Effector memory CD4-positive, alpha-beta T cell (primary cell): Measurements from ENCODE around the gene NEK9.
"Not testable (repeated sequence)": the region's sequence is repeated elsewhere in the genome, so short reads cannot be mapped to it uniquely, and the experiment has no call there.

ENCODE experiments used
- DNase-seq, 3 donors: peaks; one replicate each; pipeline ENCODE4 v3.0.0-alpha.2; 2020
- H3K27ac ChIP-seq: 2 replicates; pipeline ENCODE4 v1.7.0; 2013; ENCODE audit warnings: mild to moderate bottlenecking, low read length, moderate library complexity; ENCODE audit not compliant: insufficient read depth, poor library complexity, severe bottlenecking
- H3K27me3 ChIP-seq: replicated peaks from 2 replicates; pipeline ENCODE4 v1.7.0; 2013; ENCODE audit warnings: mild to moderate bottlenecking, low read length; ENCODE audit not compliant: insufficient read depth, control insufficient read depth, poor library complexity, severe bottlenecking
- H3K36me3 ChIP-seq: 2 replicates; pipeline ENCODE4 v1.7.0; 2013; ENCODE audit warnings: mild to moderate bottlenecking, low read length, moderate library complexity; ENCODE audit not compliant: control insufficient read depth, insufficient read depth
- H3K4me1 ChIP-seq: 2 replicates; pipeline ENCODE4 v1.7.0; 2013; ENCODE audit warnings: low read length, mild to moderate bottlenecking; ENCODE audit not compliant: control insufficient read depth, insufficient read depth, poor library complexity, severe bottlenecking
- H3K4me3 ChIP-seq: 2 replicates; pipeline ENCODE4 v1.7.0; 2013; ENCODE audit warnings: low read length, low read depth, mild to moderate bottlenecking; ENCODE audit not compliant: insufficient read depth, poor library complexity, severe bottlenecking
- H3K9me3 ChIP-seq: 2 replicates; pipeline ENCODE4 v1.7.0; 2013; ENCODE audit warnings: mild to moderate bottlenecking, low read length, moderate library complexity; ENCODE audit not compliant: control insufficient read depth

The NEK9 gene

GRCh38 chr14:75133597-75133996, 6.7 kb upstream of the NEK9 start:
- Histone ChIP-seq H3K36me3 (peaks cover 33% of the 10 kb centered on the region), H3K9me3 (no peaks in the 10 kb centered on the region), H3K27me3 (no peaks in the 10 kb centered on the region), H3K4me3 (no peak overlapping the region), H3K27ac (no peak overlapping the region), H3K4me1 (no peaks in the 10 kb centered on the region)
- no peak for DNase-seq

- DNase-seq: peak in 1 of 3 donors; percentile 40
- Histone ChIP-seq H3K9me3 (no peaks in the 10 kb centered on the region), H3K27ac (no peak overlapping the region), H3K27me3 (no peaks in the 10 kb centered on the region), H3K36me3 (peaks cover 33% of the 10 kb centered on the region), H3K4me3 (no peak overlapping the region), H3K4me1 (no peaks in the 10 kb centered on the region)
Observed at GRCh38 chr14:75132382-75133086, 5.7 kb upstream of the NEK9 start.

- Histone ChIP-seq H3K4me1 (peaks cover 23% of the 10 kb centered on the region), H3K27ac (no peak overlapping the region), H3K36me3 (peaks cover 11% of the 10 kb centered on the region), H3K9me3 (no peaks in the 10 kb centered on the region), H3K4me3 (no peak overlapping the region), H3K27me3 (no peaks in the 10 kb centered on the region)
- DNase-seq: no peak
Observed at GRCh38 chr14:75128596-75128990, 1.7 kb upstream of the NEK9 start.

GRCh38 chr14:75127903-75128595, 1.2 kb upstream of the NEK9 start:
- no peaks in the 10 kb centered on the region for H3K9me3 ChIP-seq
- H3K36me3 ChIP-seq: peaks cover 7% of the 10 kb centered on the region
- no peak overlapping the region for H3K27ac ChIP-seq
- H3K4me1 ChIP-seq: peaks cover 23% of the 10 kb centered on the region
- no peaks in the 10 kb centered on the region for H3K27me3 ChIP-seq
- peak overlapping the region; percentile 70 for H3K4me3 ChIP-seq
- no peak for DNase-seq

GRCh38 chr14:75127474-75127820, 599 bp upstream of the NEK9 start:
- DNase-seq: peak in 1 of 3 donors; percentile 2
- H3K9me3 ChIP-seq, H3K36me3 ChIP-seq, H3K27me3 ChIP-seq: not testable (repeated sequence)
- Histone ChIP-seq H3K27ac (peak overlapping the region; percentile 91), H3K4me1 (peaks cover 23% of the 10 kb centered on the region), H3K4me3 (peak overlapping the region; percentile 70)

GRCh38 chr14:75126121-75126544, 715 bp downstream of the NEK9 start:
- Histone ChIP-seq H3K27me3 (no peaks in the 10 kb centered on the region), H3K9me3 (no peaks in the 10 kb centered on the region), H3K36me3 (peaks cover 6% of the 10 kb centered on the region), H3K4me3 (peak overlapping the region; percentile 70), H3K27ac (peak overlapping the region; percentile 91), H3K4me1 (peaks cover 23% of the 10 kb centered on the region)
- peak in 1 of 3 donors; percentile 7 for DNase-seq

GRCh38 chr14:75125617-75126016, 1.2 kb downstream of the NEK9 start:
- peak overlapping the region; percentile 91 for H3K27ac ChIP-seq
- no peak for DNase-seq
- H3K4me3 ChIP-seq: no peak overlapping the region
- H3K4me1 ChIP-seq: peaks cover 23% of the 10 kb centered on the region
- peaks cover 10% of the 10 kb centered on the region for H3K36me3 ChIP-seq
- H3K9me3 ChIP-seq: no peaks in the 10 kb centered on the region
- H3K27me3 ChIP-seq: no peaks in the 10 kb centered on the region

- Histone ChIP-seq H3K36me3 (peaks cover 25% of the 10 kb centered on the region), H3K27ac (no peak overlapping the region), H3K27me3 (no peaks in the 10 kb centered on the region), H3K4me1 (peaks cover 23% of the 10 kb centered on the region), H3K4me3 (no peak overlapping the region), H3K9me3 (no peaks in the 10 kb centered on the region)
- no peak for DNase-seq
Observed at GRCh38 chr14:75123991-75124390, 2.9 kb downstream of the NEK9 start.

- no peak for DNase-seq
- no peaks in the 10 kb centered on the region for H3K27me3 ChIP-seq
- peaks cover 42% of the 10 kb centered on the region for H3K36me3 ChIP-seq
- H3K4me3 ChIP-seq: no peak overlapping the region
- no peaks in the 10 kb centered on the region for H3K9me3 ChIP-seq
- no peak overlapping the region for H3K27ac ChIP-seq
- H3K4me1 ChIP-seq: peaks cover 21% of the 10 kb centered on the region
Observed at GRCh38 chr14:75121552-75121951, 5.3 kb downstream of the NEK9 start.

- peaks cover 50% of the 10 kb centered on the region for H3K36me3 ChIP-seq
- H3K9me3 ChIP-seq: no peaks in the 10 kb centered on the region
- H3K27me3 ChIP-seq: no peaks in the 10 kb centered on the region
- H3K4me1 ChIP-seq: peaks cover 14% of the 10 kb centered on the region
- no peak overlapping the region for H3K27ac ChIP-seq
- no peak for DNase-seq
- no peak overlapping the region for H3K4me3 ChIP-seq
Observed at GRCh38 chr14:75120541-75121291, 6.1 kb downstream of the NEK9 start.
